ENCODE measurements around the gene METTL16.
"Not testable (repeated sequence)": the region's sequence is repeated elsewhere in the genome, so short reads cannot be mapped to it uniquely, and the experiment has no call there.

Gene METTL16

DNA sequence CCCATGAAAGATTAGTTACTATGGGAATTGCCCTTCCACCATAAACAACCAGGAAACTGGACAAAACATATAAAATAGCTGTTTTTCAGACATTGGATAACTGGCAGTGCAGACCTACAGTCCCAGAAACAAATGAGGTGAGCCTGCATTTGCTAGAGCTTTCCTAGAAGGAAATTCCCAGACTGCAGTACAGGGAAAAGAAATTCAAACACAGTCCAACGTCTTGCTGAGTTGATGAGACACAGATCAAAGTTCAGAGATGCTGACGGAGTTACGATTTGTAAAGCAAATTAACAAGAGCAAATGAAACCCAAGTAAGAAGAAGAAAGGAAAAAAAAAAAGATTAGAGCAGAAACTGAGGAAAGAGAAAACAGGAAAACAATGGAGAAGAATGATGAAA is 69.5 kb downstream of the METTL16 start:
- TF ChIP-seq MYC (IDR thresholded peaks at IDR 0.05; ENCODE audit: low read depth, low read length) (no peak), CTCF (IDR thresholded peaks at IDR 0.05; ENCODE audit: low read depth, low read length) (no peak), POLR2A (IDR thresholded peaks at IDR 0.05; ENCODE audit: extremely low read depth, insufficient read length) (no peak)
- TF ChIP-seq, protein P1, sequence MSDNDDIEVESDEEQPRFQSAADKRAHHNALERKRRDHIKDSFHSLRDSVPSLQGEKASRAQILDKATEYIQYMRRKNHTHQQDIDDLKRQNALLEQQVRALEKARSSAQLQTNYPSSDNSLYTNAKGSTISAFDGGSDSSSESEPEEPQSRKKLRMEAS (IDR thresholded peaks at IDR 0.05; ENCODE audit: low read depth, low read length): no peak
- H3K4me3 ChIP-seq (ENCODE audit: low read depth, low read length): no peak overlapping the region
- no peak for DNase-seq (ENCODE audit: low read depth)

DNA sequence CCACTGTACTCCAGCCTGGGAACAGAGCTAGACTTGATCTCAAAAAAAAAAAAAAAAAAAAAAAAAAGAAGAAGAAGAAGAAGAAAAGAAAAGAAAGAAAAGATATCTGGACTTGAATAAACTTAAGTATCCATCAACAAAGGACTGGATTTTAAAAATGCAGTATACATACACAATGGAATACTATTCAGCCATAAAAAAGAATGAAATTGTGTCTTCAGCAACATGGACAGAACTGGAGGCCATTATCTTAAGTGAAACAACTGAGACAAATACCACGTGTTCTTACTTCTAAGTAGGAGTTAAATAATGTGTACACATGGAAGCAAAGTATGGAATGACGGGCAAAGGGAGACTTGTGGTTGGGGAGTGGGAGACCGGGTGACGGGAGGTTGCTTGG is 70.8 kb downstream of the METTL16 start:
- no peak for DNase-seq (ENCODE audit: low read depth)
- H3K4me3 ChIP-seq (ENCODE audit: low read depth, low read length): no peak overlapping the region
- TF ChIP-seq, protein P1 (IDR thresholded peaks at IDR 0.05; ENCODE audit: low read depth, low read length): no peak
- TF ChIP-seq CTCF (IDR thresholded peaks at IDR 0.05; ENCODE audit: low read depth, low read length) (no peak), POLR2A (IDR thresholded peaks at IDR 0.05; ENCODE audit: extremely low read depth, insufficient read length) (no peak), MYC (IDR thresholded peaks at IDR 0.05; ENCODE audit: low read depth, low read length) (no peak)

GRCh38 chr17:2439997-2440396 is 71.7 kb downstream of the METTL16 start:
- peak; percentile 64 for DNase-seq (ENCODE audit: low read depth)
- not testable (repeated sequence) for H3K4me3 ChIP-seq (ENCODE audit: low read depth, low read length)

GRCh38 chr17:2438823-2439222 is 72.9 kb downstream of the METTL16 start:
- no peak for TF ChIP-seq POLR2A (IDR thresholded peaks at IDR 0.05; ENCODE audit: extremely low read depth, insufficient read length)
- TF ChIP-seq, protein P1 (IDR thresholded peaks at IDR 0.05; ENCODE audit: low read depth, low read length): no peak
- no peak for TF ChIP-seq CTCF (IDR thresholded peaks at IDR 0.05; ENCODE audit: low read depth, low read length)
- no peak for TF ChIP-seq MYC (IDR thresholded peaks at IDR 0.05; ENCODE audit: low read depth, low read length)
- no peak overlapping the region for H3K4me3 ChIP-seq (ENCODE audit: low read depth, low read length)
- peak; percentile 18 for DNase-seq (ENCODE audit: low read depth)

GRCh38 chr17:2436316-2436905 is 75.3 kb downstream of the METTL16 start:
- no peak for DNase-seq (ENCODE audit: low read depth)
- H3K4me3 ChIP-seq (ENCODE audit: low read depth, low read length): no peak overlapping the region
- TF ChIP-seq CTCF (IDR thresholded peaks at IDR 0.05; ENCODE audit: low read depth, low read length) (no peak), POLR2A (IDR thresholded peaks at IDR 0.05; ENCODE audit: extremely low read depth, insufficient read length) (no peak), MYC (IDR thresholded peaks at IDR 0.05; ENCODE audit: low read depth, low read length) (no peak)
- TF ChIP-seq, protein P1 (IDR thresholded peaks at IDR 0.05; ENCODE audit: low read depth, low read length): no peak

GRCh38 chr17:2435862-2436261 is 75.8 kb downstream of the METTL16 start:
- no peak for DNase-seq (ENCODE audit: low read depth)
- H3K4me3 ChIP-seq (ENCODE audit: low read depth, low read length): no peak overlapping the region
- TF ChIP-seq, protein P1 (IDR thresholded peaks at IDR 0.05; ENCODE audit: low read depth, low read length): no peak
- TF ChIP-seq CTCF (IDR thresholded peaks at IDR 0.05; ENCODE audit: low read depth, low read length) (no peak), MYC (IDR thresholded peaks at IDR 0.05; ENCODE audit: low read depth, low read length) (no peak), POLR2A (IDR thresholded peaks at IDR 0.05; ENCODE audit: extremely low read depth, insufficient read length) (no peak)

Measured in NB4 (cell line).